ENCODE results near the gene GNB5. TPM values are rescaled to one million over a fixed set of nuclear protein-coding genes. Genes with fewer than 3 reads are reported as not detected.

The GNB5 gene
- total RNA-seq, 1 experiment from 2014 or later, result 26.0 TPM

DNA sequence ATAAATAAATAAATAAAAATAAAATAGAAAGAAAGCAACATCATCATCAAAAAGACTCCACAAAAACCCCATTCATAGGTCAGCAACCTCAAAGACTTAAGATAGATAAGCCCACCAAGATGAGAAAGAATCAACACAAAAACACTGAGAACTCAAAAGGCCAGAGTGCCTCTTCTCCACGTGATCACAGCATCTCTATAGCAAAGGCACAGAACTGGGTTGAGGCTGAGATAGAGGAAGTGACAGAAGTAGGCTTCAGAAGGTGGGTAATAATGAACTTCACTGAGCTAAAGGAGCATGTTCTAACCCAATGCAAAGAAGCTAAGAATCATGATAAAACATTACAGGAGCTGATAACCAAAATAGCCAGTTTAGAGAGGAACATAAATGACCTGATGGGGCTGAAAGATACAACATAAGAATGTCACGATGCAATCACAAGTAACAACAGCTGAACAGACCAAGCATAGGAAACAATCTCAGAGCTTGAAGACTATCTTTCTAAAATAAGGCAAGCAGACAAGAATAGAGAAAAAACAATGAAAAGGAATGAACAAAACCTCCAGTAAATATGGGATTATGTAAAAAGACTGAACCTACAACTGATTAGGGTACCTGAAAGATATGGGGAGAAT is 26.4 kb downstream of the GNB5 start:
- CTCF ChIA-PET, result interaction anchor here (0.6 kb wide), 1 partner anchor 9 kb away, joined by 3 read pairs; no protein-coding TSS in a partner anchor
- no TSS peak for BruUV-seq (replicated peaks)
- POLR2A ChIA-PET (ENCODE audit: unreplicated experiment), result no interaction called here
- Histone ChIP-seq H3K36me3 (ENCODE audit: low read depth) (no peaks in the 10 kb centered on the region), H3K27me3 (ENCODE audit: insufficient read depth, low read depth) (no peaks in the 10 kb centered on the region), H3K4me2 (no peak overlapping the region), H3K9me2 (ENCODE audit: insufficient read depth) (no peaks in the 10 kb centered on the region), H3K9me3 (ENCODE audit: insufficient read depth, low read depth) (no peaks in the 10 kb centered on the region), H3K4me3 (no peak overlapping the region), H3K79me2 (ENCODE audit: low read depth) (no peaks in the 10 kb centered on the region), H3K4me1 (replicated peaks; ENCODE audit: insufficient read depth) (no peaks in the 10 kb centered on the region; the same call in 1 of the 2 replicates), H3F3A (ENCODE audit: insufficient read depth, low read depth) (no peaks in the 10 kb centered on the region), H3K27ac (0 out of 2 replicates have a peak overlapping the region, but pooled peaks have one; percentile 9), H4K20me1 (ENCODE audit: insufficient read depth) (no peaks in the 10 kb centered on the region), H2AFZ (no peak overlapping the region)
- DNase-seq, result no peak
- intact Hi-C loops (cut with micrococcal nuclease; ENCODE audit: unreplicated experiment), result no loop called here
- TF ChIP-seq EZH2 (IDR thresholded peaks at IDR 0.05; ENCODE audit: low read depth) (no peak), CTCF (conservative IDR thresholded peaks at IDR 0.05) (no peak)

- Histone ChIP-seq H3K36me3 (ENCODE audit: low read depth) (no peaks in the 10 kb centered on the region), H3K79me2 (ENCODE audit: low read depth) (no peaks in the 10 kb centered on the region), H3K9me2 (ENCODE audit: insufficient read depth) (no peaks in the 10 kb centered on the region), H3K4me1 (replicated peaks; ENCODE audit: insufficient read depth) (no peaks in the 10 kb centered on the region; the same call in 1 of the 2 replicates), H3F3A (ENCODE audit: insufficient read depth, low read depth) (no peaks in the 10 kb centered on the region), H3K4me3 (no peak overlapping the region), H3K27ac (no peak overlapping the region), H3K9me3 (ENCODE audit: insufficient read depth, low read depth) (no peaks in the 10 kb centered on the region), H4K20me1 (ENCODE audit: insufficient read depth) (no peaks in the 10 kb centered on the region), H3K27me3 (ENCODE audit: insufficient read depth, low read depth) (no peaks in the 10 kb centered on the region), H2AFZ (no peak overlapping the region), H3K4me2 (no peak overlapping the region)
- POLR2A ChIA-PET (ENCODE audit: unreplicated experiment), result interaction anchor here (0.7 kb wide), 1 partner anchor 16 kb away, joined by 5 read pairs; no protein-coding TSS in a partner anchor
- intact Hi-C loops (cut with micrococcal nuclease; ENCODE audit: unreplicated experiment), result no loop called here
- CTCF ChIA-PET, result no interaction called here
- BruUV-seq (replicated peaks), result no TSS peak
- DNase-seq, result no peak
- TF ChIP-seq CTCF (conservative IDR thresholded peaks at IDR 0.05), result no peak
- TF ChIP-seq EZH2 (IDR thresholded peaks at IDR 0.05; ENCODE audit: low read depth), result no peak
These were observed 27.6 kb downstream of the GNB5 start for GRCh38 chr15:52163321-52164190.

DNA sequence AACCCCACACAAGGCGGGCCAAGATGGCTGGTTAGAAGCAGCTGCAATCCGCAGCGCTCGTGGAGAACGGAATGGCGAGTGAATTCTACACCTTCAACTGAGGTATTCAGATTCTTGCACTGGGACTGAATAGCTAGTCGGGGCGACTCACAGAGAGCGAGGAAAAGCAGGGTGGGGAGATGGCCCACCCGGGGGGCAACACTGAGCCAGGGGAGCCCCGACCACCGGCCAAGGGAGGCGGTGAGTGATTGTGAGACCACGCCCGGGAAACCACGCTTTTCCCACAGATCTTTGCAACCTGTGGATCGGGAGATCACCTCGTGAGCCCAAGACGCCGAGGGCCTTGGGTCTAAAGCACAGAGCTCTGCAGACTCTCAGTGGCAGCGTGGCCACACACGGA is 28.3 kb downstream of the GNB5 start:
- Histone ChIP-seq H3F3A (ENCODE audit: insufficient read depth, low read depth) (no peaks in the 10 kb centered on the region), H3K36me3 (ENCODE audit: low read depth) (no peaks in the 10 kb centered on the region), H4K20me1 (ENCODE audit: insufficient read depth) (no peaks in the 10 kb centered on the region), H3K27ac (no peak overlapping the region), H3K9me3 (ENCODE audit: insufficient read depth, low read depth) (no peaks in the 10 kb centered on the region), H3K4me3 (no peak overlapping the region), H3K27me3 (ENCODE audit: insufficient read depth, low read depth) (no peaks in the 10 kb centered on the region), H3K9me2 (ENCODE audit: insufficient read depth) (no peaks in the 10 kb centered on the region), H3K4me2 (no peak overlapping the region), H3K4me1 (replicated peaks; ENCODE audit: insufficient read depth) (no peaks in the 10 kb centered on the region; the same call in 1 of the 2 replicates), H3K79me2 (ENCODE audit: low read depth) (no peaks in the 10 kb centered on the region), H2AFZ (no peak overlapping the region)
- no peak for DNase-seq
- ChIA-PET CTCF (no interaction called here), POLR2A (ENCODE audit: unreplicated experiment) (interaction anchor here (0.7 kb wide), 1 partner anchor 16 kb away, joined by 5 read pairs; no protein-coding TSS in a partner anchor)
- intact Hi-C loops (cut with micrococcal nuclease; ENCODE audit: unreplicated experiment), result no loop called here
- TF ChIP-seq EZH2 (IDR thresholded peaks at IDR 0.05; ENCODE audit: low read depth) (no peak), CTCF (conservative IDR thresholded peaks at IDR 0.05) (no peak)
- BruUV-seq (replicated peaks), result no TSS peak
